Stomach smooth muscle (tissue), 2 donors: ENCODE measurements around the gene GRID1.

ENCODE experiments used
- H3K27ac ChIP-seq: one replicate; pipeline ENCODE4 v1.7.0; 2013; ENCODE audit warnings: mild to moderate bottlenecking, low read length, inconsistent platforms
- H3K27me3 ChIP-seq, 2 donors: one replicate each; pipeline ENCODE4 v1.7.0; 2013; ENCODE audit warnings: low read length in 2 of 2; ENCODE audit not compliant: insufficient read depth in 2 of 2, control insufficient read depth in 1 of 2
- H3K36me3 ChIP-seq, 2 donors: one replicate each; pipeline ENCODE4 v1.7.0; 2013; ENCODE audit warnings: low read length in 2 of 2; ENCODE audit not compliant: control insufficient read depth in 2 of 2, insufficient read depth in 2 of 2
- H3K4me1 ChIP-seq: one replicate; pipeline ENCODE4 v1.7.0; 2013; ENCODE audit warnings: low read length; ENCODE audit not compliant: control insufficient read depth, insufficient read depth
- H3K4me3 ChIP-seq, 2 donors: one replicate each; pipeline ENCODE4 v1.7.0; 2013; ENCODE audit warnings: low read length in 2 of 2
- H3K9ac ChIP-seq, 2 donors: one replicate each; pipeline ENCODE4 v1.7.0; 2013; ENCODE audit warnings: low read length in 2 of 2, mild to moderate bottlenecking in 1 of 2
- H3K9me3 ChIP-seq, 2 donors: one replicate each; pipeline ENCODE4 v1.7.0; 2013; ENCODE audit warnings: low read length in 2 of 2; ENCODE audit not compliant: control insufficient read depth in 2 of 2
- donor health status: healthy.
- donor health status: Pancreatic carcinoma.

Gene GRID1

GRCh38 chr10:86217371-86218080 lies 149.1 kb downstream of the GRID1 start:
- H3K4me1 ChIP-seq = no peaks in the 10 kb centered on the region
- peaks cover 0 to 3% of the 10 kb centered on the region in 2 donors for H3K9me3 ChIP-seq
- no peaks in the 10 kb centered on the region for H3K36me3 ChIP-seq
- H3K27ac ChIP-seq = no peak overlapping the region
- H3K9ac ChIP-seq = no peak overlapping the region
- no peak overlapping the region for H3K4me3 ChIP-seq
- no peaks in the 10 kb centered on the region for H3K27me3 ChIP-seq

- no peaks in the 10 kb centered on the region for H3K27me3 ChIP-seq
- H3K36me3 ChIP-seq = no peaks in the 10 kb centered on the region
- no peak overlapping the region for H3K9ac ChIP-seq
- H3K27ac ChIP-seq = no peak overlapping the region
- H3K4me3 ChIP-seq = no peak overlapping the region
- H3K4me1 ChIP-seq = no peaks in the 10 kb centered on the region
- H3K9me3 ChIP-seq = peaks cover 0 to 3% of the 10 kb centered on the region in 2 donors
Measured at GRCh38 chr10:86216886-86217285, 149.7 kb downstream of the GRID1 start.

DNA sequence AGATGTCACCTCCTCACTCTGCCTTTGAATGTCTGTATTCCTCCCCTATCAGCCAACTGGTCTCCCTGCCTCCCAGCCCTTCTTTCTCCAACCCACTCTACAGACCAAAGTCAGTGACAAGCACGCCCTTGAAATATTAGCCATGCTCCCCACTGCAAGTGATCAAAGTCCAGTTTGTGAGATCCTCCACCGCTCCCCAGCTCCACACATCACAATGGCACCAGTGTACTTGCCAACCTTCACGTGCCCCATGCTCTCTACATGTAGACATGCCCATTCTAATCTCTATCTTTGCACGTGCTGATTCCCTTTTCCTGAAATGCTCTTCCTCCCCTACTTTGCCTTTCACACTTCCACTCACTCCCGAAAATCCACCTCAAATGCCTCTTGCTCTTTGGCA lies 150.9 kb downstream of the GRID1 start:
- H3K9me3 ChIP-seq = peaks cover 0 to 3% of the 10 kb centered on the region in 2 donors
- no peaks in the 10 kb centered on the region for H3K27me3 ChIP-seq
- no peaks in the 10 kb centered on the region for H3K36me3 ChIP-seq
- no peak overlapping the region for H3K27ac ChIP-seq
- no peak overlapping the region for H3K9ac ChIP-seq
- H3K4me1 ChIP-seq = no peaks in the 10 kb centered on the region
- H3K4me3 ChIP-seq = no peak overlapping the region

DNA sequence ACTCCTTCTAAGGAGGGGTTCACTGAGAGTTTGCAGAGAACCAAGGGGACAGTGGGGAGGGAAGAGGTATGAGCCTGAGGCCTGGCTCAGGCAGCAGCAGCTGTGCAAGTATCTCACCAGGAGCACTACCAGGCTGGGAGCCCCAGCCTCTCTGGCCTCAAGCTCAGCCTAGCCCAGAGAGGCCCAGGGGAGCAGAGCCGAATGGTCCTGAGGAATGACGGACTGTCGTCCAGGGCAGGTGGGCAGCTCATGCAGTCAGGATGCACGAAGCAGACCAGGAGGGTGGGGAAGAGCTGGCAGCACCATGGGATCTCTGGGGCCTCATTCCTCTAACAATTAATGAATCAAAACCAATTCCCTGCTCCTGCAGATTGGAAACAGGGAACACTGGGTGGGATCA lies 151.5 kb downstream of the GRID1 start:
- Histone ChIP-seq H3K27ac (no peak overlapping the region), H3K9ac (no peak overlapping the region), H3K4me1 (no peaks in the 10 kb centered on the region), H3K4me3 (no peak overlapping the region), H3K36me3 (no peaks in the 10 kb centered on the region), H3K27me3 (no peaks in the 10 kb centered on the region), H3K9me3 (peaks cover 0 to 3% of the 10 kb centered on the region in 2 donors)

GRCh38 chr10:86213148-86213547 lies 153.4 kb downstream of the GRID1 start:
- Histone ChIP-seq H3K27ac (no peak overlapping the region), H3K4me1 (no peaks in the 10 kb centered on the region), H3K9ac (no peak overlapping the region), H3K4me3 (no peak overlapping the region), H3K27me3 (no peaks in the 10 kb centered on the region), H3K36me3 (no peaks in the 10 kb centered on the region), H3K9me3 (no peaks in the 10 kb centered on the region)

- Histone ChIP-seq H3K9me3 (no peaks in the 10 kb centered on the region), H3K4me1 (no peaks in the 10 kb centered on the region), H3K4me3 (no peak overlapping the region), H3K27me3 (no peaks in the 10 kb centered on the region), H3K27ac (no peak overlapping the region), H3K9ac (no peak overlapping the region), H3K36me3 (no peaks in the 10 kb centered on the region)
Measured at GRCh38 chr10:86212391-86212700, 154.2 kb downstream of the GRID1 start.

GRCh38 chr10:86211691-86212390 lies 154.8 kb downstream of the GRID1 start:
- no peak overlapping the region for H3K27ac ChIP-seq
- no peaks in the 10 kb centered on the region for H3K27me3 ChIP-seq

DNA sequence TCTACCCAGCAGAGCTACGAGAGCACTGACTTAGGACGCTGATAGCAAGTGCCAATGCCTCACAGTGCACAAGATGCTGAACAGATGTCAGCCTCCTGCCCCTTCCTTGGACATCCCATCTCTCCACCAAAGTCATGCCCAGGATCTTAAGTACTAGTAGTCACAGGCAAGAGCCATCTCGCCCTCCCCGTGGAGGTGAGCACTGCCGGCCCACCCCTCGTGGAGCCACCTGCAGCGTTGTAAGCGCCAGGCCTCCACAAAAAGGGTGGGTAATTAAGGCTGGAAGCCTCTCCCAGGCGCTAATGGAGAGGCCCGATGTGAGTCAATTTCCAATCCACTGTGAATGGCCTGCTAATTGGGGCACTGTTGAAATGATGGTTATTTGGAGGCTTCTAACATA lies 156.2 kb downstream of the GRID1 start:
- Histone ChIP-seq H3K9ac (no peak overlapping the region), H3K9me3 (no peaks in the 10 kb centered on the region), H3K27me3 (no peaks in the 10 kb centered on the region), H3K4me3 (no peak overlapping the region), H3K27ac (no peak overlapping the region), H3K36me3 (no peaks in the 10 kb centered on the region), H3K4me1 (no peaks in the 10 kb centered on the region)

More at GRCh38 chr10:86211691-86212390, 154.8 kb downstream of the GRID1 start:
- Histone ChIP-seq H3K4me1 (no peaks in the 10 kb centered on the region), H3K4me3 (no peak overlapping the region), H3K36me3 (no peaks in the 10 kb centered on the region), H3K9me3 (no peaks in the 10 kb centered on the region), H3K9ac (no peak overlapping the region)

GRCh38 chr10:86209726-86210125 lies 156.9 kb downstream of the GRID1 start:
- H3K9me3 ChIP-seq = no peaks in the 10 kb centered on the region
- no peaks in the 10 kb centered on the region for H3K4me1 ChIP-seq
- no peak overlapping the region for H3K27ac ChIP-seq
- H3K9ac ChIP-seq = no peak overlapping the region
- H3K36me3 ChIP-seq = no peaks in the 10 kb centered on the region
- no peak overlapping the region for H3K4me3 ChIP-seq
- H3K27me3 ChIP-seq = no peaks in the 10 kb centered on the region

DNA sequence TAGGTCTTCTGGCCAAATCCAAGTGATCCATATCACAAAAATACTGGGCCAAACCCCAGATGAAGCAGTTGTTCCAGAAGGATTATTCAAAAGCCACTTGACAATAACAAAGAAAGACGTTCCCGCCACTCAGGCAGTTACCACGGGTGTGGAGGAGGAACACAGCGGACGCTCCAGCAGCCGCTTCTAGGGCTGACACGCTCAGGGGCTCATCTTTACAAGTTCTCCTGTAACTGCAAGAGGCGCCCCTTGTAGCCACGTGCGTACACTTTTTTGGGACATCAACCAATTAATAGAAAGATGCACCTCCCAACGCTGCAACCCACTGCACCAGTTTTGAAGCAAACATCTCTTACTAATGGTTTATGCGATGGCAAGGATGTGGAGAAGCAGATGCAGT lies 159.4 kb downstream of the GRID1 start:
- H3K27ac ChIP-seq = no peak overlapping the region

GRCh38 chr10:86206240-86206579 lies 160.4 kb downstream of the GRID1 start:
- Histone ChIP-seq H3K27ac (no peak overlapping the region), H3K4me1 (no peaks in the 10 kb centered on the region), H3K9ac (no peak overlapping the region), H3K9me3 (no peaks in the 10 kb centered on the region), H3K4me3 (no peak overlapping the region), H3K36me3 (no peaks in the 10 kb centered on the region), H3K27me3 (no peaks in the 10 kb centered on the region)

More for the DNA sequence above, 159.4 kb downstream of the GRID1 start:
- H3K36me3 ChIP-seq = no peaks in the 10 kb centered on the region
- H3K9me3 ChIP-seq = no peaks in the 10 kb centered on the region
- H3K9ac ChIP-seq = no peak overlapping the region
- H3K27me3 ChIP-seq = no peaks in the 10 kb centered on the region
- no peaks in the 10 kb centered on the region for H3K4me1 ChIP-seq
- H3K4me3 ChIP-seq = no peak overlapping the region
